Measurements from ENCODE around the gene UBAC2.

UBAC2 gene

GRCh38 chr13:99311748-99312492 is 111.3 kb downstream of the UBAC2 start:
- DNase-seq (ENCODE audit: low read depth in 2 of 2) = no peak

- DNase-seq (ENCODE audit: low read depth in 2 of 2) = no peak
Observed at GRCh38 chr13:99312493-99312883, 111.8 kb downstream of the UBAC2 start.

GRCh38 chr13:99313501-99313900 is 112.8 kb downstream of the UBAC2 start:
- no peak for DNase-seq (ENCODE audit: low read depth in 2 of 2)

GRCh38 chr13:99313941-99314340 is 113.3 kb downstream of the UBAC2 start:
- DNase-seq (ENCODE audit: low read depth in 2 of 2) = no peak

- DNase-seq (ENCODE audit: low read depth in 2 of 2) = peak; percentile 41 to 62
Observed at GRCh38 chr13:99314640-99315176, 114.1 kb downstream of the UBAC2 start.

- DNase-seq (ENCODE audit: low read depth in 2 of 2) = no peak
Observed at GRCh38 chr13:99315186-99315585, 114.5 kb downstream of the UBAC2 start.

- no peak for DNase-seq (ENCODE audit: low read depth in 2 of 2)
Observed at GRCh38 chr13:99316224-99316623, 115.6 kb downstream of the UBAC2 start.

- no peak for DNase-seq (ENCODE audit: low read depth in 2 of 2)
Observed at GRCh38 chr13:99316657-99317256, 116.1 kb downstream of the UBAC2 start.

GRCh38 chr13:99320693-99321481 is 120.2 kb downstream of the UBAC2 start:
- DNase-seq (ENCODE audit: low read depth in 2 of 2) = no peak

- DNase-seq (ENCODE audit: low read depth in 2 of 2) = no peak
Observed at GRCh38 chr13:99321709-99322108, 121.1 kb downstream of the UBAC2 start.

GRCh38 chr13:99322297-99323103 is 121.8 kb downstream of the UBAC2 start:
- no peak for DNase-seq (ENCODE audit: low read depth in 2 of 2)

- DNase-seq (ENCODE audit: low read depth in 2 of 2) = no peak
Observed at GRCh38 chr13:99323488-99323887, 122.8 kb downstream of the UBAC2 start.

GRCh38 chr13:99326012-99326411 is 125.4 kb downstream of the UBAC2 start:
- no peak for DNase-seq (ENCODE audit: low read depth in 2 of 2)

GRCh38 chr13:99327126-99327525 is 126.5 kb downstream of the UBAC2 start:
- no peak for DNase-seq (ENCODE audit: low read depth in 2 of 2)

- no peak for DNase-seq (ENCODE audit: low read depth in 2 of 2)
Observed at GRCh38 chr13:99327761-99328160, 127.1 kb downstream of the UBAC2 start.

- no peak for DNase-seq (ENCODE audit: low read depth in 2 of 2)
Observed at GRCh38 chr13:99329477-99329876, 128.8 kb downstream of the UBAC2 start.

- DNase-seq (ENCODE audit: low read depth in 2 of 2) = no peak
Observed at GRCh38 chr13:99330942-99331341, 130.3 kb downstream of the UBAC2 start.

GRCh38 chr13:99331881-99332293 is 131.2 kb downstream of the UBAC2 start:
- DNase-seq (ENCODE audit: low read depth in 2 of 2) = no peak

- DNase-seq (ENCODE audit: low read depth in 2 of 2) = no peak
Observed at GRCh38 chr13:99332456-99332855, 131.8 kb downstream of the UBAC2 start.

GRCh38 chr13:99334221-99334620 is 133.6 kb downstream of the UBAC2 start:
- DNase-seq (ENCODE audit: low read depth in 2 of 2) = no peak

GRCh38 chr13:99335087-99335486 is 134.4 kb downstream of the UBAC2 start:
- DNase-seq (ENCODE audit: low read depth in 2 of 2) = no peak

GRCh38 chr13:99335603-99336002 is 134.9 kb downstream of the UBAC2 start:
- no peak for DNase-seq (ENCODE audit: low read depth in 2 of 2)

All from activated CD8-positive, alpha-beta memory T cell treated with anti-CD3 and anti-CD28 coated beads for 4 hours (primary cell).